ENCODE results near the gene GFRAL.

DNA sequence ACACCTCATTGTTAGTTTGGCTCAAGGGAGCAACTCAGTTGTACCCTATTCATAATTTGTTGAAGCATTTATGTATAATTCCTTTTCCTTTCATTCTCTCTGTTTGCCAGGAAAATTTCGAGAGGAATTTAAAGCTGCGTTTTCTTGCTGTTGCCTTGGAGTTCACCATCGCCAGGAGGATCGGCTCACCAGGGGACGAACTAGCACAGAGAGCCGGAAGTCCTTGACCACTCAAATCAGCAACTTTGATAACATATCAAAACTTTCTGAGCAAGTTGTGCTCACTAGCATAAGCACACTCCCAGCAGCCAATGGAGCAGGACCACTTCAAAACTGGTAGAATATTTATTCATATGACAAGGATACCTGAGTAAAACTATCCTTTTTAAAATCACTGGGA lies 45.2 kb upstream of the GFRAL start:
- TF ChIP-seq, protein P1, sequence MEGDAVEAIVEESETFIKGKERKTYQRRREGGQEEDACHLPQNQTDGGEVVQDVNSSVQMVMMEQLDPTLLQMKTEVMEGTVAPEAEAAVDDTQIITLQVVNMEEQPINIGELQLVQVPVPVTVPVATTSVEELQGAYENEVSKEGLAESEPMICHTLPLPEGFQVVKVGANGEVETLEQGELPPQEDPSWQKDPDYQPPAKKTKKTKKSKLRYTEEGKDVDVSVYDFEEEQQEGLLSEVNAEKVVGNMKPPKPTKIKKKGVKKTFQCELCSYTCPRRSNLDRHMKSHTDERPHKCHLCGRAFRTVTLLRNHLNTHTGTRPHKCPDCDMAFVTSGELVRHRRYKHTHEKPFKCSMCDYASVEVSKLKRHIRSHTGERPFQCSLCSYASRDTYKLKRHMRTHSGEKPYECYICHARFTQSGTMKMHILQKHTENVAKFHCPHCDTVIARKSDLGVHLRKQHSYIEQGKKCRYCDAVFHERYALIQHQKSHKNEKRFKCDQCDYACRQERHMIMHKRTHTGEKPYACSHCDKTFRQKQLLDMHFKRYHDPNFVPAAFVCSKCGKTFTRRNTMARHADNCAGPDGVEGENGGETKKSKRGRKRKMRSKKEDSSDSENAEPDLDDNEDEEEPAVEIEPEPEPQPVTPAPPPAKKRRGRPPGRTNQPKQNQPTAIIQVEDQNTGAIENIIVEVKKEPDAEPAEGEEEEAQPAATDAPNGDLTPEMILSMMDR (IDR thresholded peaks at IDR 0.05; ENCODE audit: low read length), result no peak
- no peak for TF ChIP-seq EZH2 (IDR thresholded peaks at IDR 0.05; ENCODE audit: borderline replicate concordance, low read length)
